ENCODE measurements around the gene KRT6B.
"Not testable (repeated sequence)": the region's sequence is repeated elsewhere in the genome, so short reads cannot be mapped to it uniquely, and the experiment has no call there.

KRT6B gene

DNA sequence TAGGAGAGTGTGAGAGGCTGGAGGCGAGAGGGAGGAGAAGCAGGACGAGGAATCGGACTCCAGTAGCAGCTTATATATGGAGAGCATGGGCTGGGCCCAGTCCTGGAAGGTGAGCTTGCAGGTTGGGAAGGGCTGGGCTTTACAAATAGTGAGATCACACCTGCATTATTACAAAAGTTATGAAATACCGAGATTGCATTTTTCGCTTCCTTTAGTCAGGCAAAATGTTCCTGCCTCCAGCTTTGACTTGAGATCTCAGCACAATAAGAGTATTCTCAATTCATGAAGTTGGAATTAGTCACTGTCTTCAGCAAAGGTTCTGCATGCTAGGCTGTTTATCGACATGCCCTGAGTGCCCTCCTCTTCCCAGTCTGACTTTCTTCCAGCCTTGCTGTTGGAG is at the start of gene KRT6B:
KRT6B (minus strand) TSS at position 46 of the 400 bp plus-strand sequence. CDS start 68 bp downstream, outside the sequence.
- DNase-seq (ENCODE audit: low read depth in 2 of 2): no peak

DNA sequence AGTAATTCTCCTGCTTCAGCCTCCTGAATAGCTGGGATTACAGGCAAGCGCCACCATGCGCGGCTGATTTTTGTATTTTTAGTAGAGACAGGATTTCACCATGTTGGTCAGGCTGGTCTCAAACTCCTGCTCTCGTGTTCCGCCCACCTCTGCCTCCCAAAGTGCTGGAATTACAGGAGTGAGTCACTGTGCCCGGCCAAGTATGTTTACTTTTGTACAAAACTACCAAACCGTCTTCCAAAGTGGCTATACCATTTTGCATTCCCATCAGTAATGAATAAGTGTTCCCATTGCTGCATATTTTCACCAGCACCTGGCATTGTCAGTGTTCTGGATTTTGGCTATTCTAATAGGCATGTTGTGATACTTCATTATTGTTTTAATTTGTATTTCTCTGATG is 49.5 kb upstream of the KRT6B start:
- DNase-seq (ENCODE audit: low read depth in 2 of 2): no peak

GRCh38 chr12:52500574-52500973 is 48.6 kb upstream of the KRT6B start:
- DNase-seq (ENCODE audit: low read depth in 2 of 2): not testable (repeated sequence)

- no peak for DNase-seq (ENCODE audit: low read depth in 2 of 2)
Observed at GRCh38 chr12:52499806-52500560, 48.0 kb upstream of the KRT6B start.

- DNase-seq (ENCODE audit: low read depth in 2 of 2): no peak
Observed at GRCh38 chr12:52498946-52499345, 47.0 kb upstream of the KRT6B start.

GRCh38 chr12:52497975-52498374 is 46.0 kb upstream of the KRT6B start:
- DNase-seq (ENCODE audit: low read depth in 2 of 2): no peak

DNA sequence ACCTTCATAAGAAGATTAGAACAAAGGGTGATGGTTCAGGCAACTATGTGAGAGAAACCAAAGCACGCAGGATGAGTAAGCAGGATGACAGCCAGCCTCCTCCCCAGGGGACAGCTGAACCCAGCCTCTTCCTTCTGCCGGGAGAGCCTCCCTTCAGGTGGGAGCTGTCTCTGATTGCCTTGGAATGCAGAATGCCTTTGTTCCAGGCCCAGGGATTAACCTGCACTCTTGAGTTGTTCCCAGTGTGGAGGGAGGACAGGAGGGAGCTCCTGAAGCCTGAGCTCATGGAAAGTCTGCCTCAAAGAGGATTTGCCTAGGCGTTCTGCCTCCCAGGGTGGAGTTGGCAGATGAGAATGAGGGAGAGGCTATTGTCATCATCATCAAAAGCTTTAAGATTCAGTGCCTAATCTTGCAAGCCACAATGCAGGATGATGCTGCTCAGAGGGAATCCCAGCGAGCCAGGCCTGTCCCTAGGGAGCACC is 44.7 kb upstream of the KRT6B start:
- DNase-seq (ENCODE audit: low read depth in 2 of 2): no peak

DNA sequence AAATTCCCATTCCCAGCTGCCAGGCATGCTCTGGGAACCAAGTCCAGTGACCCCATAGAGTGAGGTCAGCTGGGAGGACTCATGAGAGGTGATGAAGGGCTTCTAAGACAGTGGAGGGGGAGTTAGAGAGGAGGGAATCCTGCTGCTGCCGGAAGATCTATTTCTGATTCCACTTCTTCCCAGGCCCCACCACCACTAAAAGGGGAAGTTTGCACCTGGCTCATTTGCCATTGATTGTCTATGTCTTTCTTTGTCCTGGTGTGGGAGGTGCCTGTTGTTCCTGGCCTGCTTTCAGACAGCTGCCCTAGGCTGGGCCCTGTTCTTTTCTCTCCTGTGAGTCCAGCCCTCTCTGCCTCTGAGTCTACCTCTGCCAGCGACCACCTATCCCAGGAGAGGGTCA is 44.1 kb upstream of the KRT6B start:
- no peak for DNase-seq (ENCODE audit: low read depth in 2 of 2)

DNA sequence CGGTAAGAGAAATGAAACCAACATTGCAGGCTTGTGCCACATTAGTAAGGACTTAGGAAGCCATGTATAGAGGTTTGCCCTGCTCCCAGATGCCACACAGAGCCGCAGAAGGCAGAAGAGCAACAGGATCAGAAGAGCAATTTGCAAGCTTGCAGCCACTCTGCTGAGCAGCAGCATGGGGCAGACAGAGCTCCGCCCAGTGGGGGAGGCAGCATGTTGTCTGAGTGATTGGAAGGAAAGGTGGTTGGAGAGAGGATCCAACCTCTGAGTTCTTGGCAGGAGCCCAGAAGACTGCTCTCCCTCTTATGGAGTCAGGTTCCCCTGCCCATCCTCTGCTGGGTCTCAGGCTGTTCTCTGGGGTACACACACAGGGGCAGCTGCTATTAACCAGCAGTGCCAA is 43.4 kb upstream of the KRT6B start:
- no peak for DNase-seq (ENCODE audit: low read depth in 2 of 2)

GRCh38 chr12:52494518-52494917 is 42.6 kb upstream of the KRT6B start:
- DNase-seq (ENCODE audit: low read depth in 2 of 2): no peak

DNA sequence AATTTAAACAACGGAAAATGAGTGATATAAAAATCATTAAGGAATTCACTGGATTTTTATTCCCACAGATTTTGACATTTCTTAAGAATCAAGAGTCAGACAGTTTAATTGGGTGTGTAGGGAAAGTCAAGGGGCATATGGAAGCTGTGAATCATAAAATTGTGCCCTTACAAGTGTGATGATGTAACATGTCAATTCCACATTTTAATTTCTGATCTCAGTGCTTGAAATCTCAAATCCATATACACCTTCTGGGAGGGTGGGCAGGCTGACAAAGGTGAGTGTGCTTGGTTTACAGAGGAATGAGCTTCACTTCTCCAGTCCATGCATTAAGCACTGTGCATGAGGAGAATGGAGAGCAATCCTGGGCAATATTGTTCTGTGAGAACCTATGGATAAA is 42.2 kb upstream of the KRT6B start:
- DNase-seq (ENCODE audit: low read depth in 2 of 2): no peak

GRCh38 chr12:52493172-52493571 is 41.2 kb upstream of the KRT6B start, which contains the start of gene KRT6A:
Gene KRT6A (minus strand): TSS chr12:52493257. CDS start chr12:52493188, 69 bp downstream.
- no peak for DNase-seq (ENCODE audit: low read depth in 2 of 2)

- DNase-seq (ENCODE audit: low read depth in 2 of 2): not testable (repeated sequence)
Observed at GRCh38 chr12:52492405-52492804, 40.5 kb upstream of the KRT6B start.

DNA sequence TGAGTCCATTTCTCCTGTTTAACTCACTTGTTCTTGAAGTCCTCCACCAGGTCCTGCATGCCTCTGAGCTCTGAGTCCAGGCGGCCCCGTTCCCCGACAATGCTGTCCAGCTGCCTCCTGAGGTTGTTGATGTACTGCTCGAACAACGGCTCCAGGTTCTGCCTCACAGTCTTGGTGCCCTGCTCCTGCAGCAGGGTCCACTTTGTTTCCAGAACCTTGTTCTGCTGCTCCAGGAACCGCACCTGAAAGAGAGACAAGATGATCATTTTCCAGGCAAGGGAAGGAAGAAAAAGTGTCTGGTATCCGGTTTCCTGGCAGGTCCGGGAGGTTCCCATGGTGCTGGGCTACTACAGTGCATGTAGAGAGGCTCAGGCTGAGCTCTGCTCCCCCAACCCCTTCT is 39.5 kb upstream of the KRT6B start:
- not testable (repeated sequence) for DNase-seq (ENCODE audit: low read depth in 2 of 2)

DNA sequence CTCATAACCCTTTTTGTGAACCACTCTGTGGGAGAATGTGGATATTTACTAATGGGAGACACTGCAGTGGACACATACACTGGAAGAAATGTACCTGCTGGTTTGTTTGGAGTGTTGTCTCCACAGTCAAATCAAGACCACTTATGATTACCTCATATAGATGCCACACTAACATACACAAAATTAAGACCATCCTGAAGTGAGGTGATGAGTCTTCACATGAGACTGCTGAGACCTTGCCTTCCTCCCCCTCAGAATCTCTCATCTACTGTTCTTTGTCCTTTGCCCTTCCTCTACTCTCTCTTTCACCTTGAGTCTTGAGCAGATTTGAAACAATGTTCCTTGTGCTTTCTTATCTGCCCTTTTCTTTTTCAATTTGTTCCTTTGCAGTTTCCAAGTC is 36.8 kb upstream of the KRT6B start:
- no peak for DNase-seq (ENCODE audit: low read depth in 2 of 2)

DNA sequence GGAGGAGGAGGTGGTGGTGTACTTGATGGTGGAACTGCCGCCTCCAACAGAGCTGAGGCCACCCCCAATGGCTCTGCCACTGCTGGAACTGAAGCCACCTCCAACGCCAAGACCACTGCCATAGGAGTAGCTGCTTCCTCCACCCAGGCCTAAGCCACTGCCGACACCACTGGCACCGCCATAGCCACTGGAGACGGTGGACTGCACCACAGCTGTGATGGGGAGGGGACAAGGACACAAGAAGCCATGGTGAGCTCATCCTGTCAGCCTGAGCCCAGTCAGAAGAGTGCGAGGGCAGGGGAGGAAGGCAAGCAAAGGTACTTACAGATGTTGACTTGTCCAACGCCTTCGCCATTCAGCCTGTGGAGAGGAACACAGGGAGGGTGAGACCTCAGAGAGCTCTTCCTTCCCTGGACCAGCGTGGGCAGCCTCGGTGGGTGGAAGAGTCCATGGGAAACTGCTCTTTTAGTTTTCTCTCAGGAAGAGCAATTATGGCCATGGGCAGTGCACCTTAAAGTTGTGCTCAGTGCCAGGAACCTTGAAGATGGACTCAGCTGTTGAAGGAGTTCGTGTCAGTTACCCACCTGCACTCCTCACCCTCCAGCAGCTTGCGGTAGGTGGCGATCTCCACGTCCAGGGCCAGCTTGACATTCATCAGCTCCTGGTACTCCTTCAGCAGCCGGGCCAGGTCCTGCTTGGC is 35.9 kb upstream of the KRT6B start:
- DNase-seq (ENCODE audit: low read depth in 2 of 2): not testable (repeated sequence)

- DNase-seq (ENCODE audit: low read depth in 2 of 2): no peak
Observed at GRCh38 chr12:52487211-52487610, 35.3 kb upstream of the KRT6B start.

GRCh38 chr12:52486166-52487105 is 34.5 kb upstream of the KRT6B start:
- DNase-seq (ENCODE audit: low read depth in 2 of 2): no peak

DNA sequence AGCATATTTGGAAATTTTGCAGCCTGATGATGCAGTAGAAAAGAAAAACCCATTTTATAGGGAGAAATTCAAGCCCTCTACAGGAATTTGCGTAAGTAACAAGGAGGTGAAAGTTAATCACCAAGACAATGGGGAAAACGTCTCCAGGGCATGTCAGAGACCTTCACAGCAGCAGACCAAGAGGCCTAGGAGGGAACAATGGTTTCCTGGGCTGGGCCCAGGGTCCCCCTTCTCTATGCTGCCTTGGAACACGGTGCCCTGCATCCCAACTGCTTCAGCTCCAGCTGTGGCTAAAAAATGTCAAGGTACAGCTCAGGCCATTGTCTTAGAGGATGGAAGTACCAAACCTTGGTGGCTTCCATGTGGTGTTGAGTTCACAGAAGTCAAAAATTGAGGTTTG is 28.1 kb upstream of the KRT6B start:
- no peak for DNase-seq (ENCODE audit: low read depth in 2 of 2)

GRCh38 chr12:52477651-52478050 is 25.7 kb upstream of the KRT6B start:
- DNase-seq (ENCODE audit: low read depth in 2 of 2): no peak

DNA sequence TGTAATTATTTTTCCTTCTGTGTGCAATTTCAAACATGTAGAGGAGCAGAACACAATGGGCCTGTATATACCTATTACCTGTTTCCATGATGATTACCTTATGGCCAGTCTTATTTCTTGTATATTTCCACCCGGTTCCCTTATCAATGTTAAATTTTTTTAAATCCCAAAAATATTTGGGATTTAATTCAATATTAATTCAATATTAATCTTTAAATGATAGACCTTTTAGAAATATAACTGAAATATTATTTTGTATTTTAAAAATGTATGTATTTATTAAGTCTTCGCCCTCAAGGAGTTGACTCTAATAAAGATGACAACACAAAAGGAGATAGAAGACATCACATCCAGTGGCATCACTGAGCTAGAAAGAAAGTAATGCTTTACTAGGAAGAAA is 22.3 kb upstream of the KRT6B start:
- DNase-seq (ENCODE audit: low read depth in 2 of 2): no peak

DNA sequence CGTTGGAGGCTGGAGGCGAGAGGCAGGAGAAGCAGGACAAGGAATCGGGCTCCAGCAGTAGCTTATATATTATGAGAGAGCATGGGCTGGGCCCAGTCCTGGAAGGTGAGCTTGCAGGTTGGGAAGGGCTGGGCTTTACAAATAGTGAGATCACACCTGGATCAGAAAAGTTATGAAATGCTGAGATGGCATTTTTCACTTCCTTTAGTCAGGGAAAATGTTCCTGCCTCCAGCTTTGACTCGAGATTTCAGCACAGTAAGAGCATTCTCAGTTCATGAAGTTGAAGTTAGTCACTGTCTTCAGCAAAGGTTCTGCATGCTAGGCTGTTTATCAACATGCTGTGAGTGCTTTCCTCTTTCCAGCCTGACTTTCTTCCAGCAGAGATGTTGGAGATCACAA is 21.8 kb upstream of the KRT6B start, which contains the start of gene KRT6C:
KRT6C (minus strand) TSS at position 38 of the 400 bp plus-strand sequence. CDS start 68 bp downstream, outside the sequence.
- DNase-seq (ENCODE audit: low read depth in 2 of 2): no peak
